ENCODE measurements around the gene INPP5A.
"Not testable (repeated sequence)": the region's sequence is repeated elsewhere in the genome, so short reads cannot be mapped to it uniquely, and the experiment has no call there.

INPP5A gene

GRCh38 chr10:132793871-132794849, 256.6 kb downstream of the INPP5A start:
- no peak for FAIRE-seq

DNA sequence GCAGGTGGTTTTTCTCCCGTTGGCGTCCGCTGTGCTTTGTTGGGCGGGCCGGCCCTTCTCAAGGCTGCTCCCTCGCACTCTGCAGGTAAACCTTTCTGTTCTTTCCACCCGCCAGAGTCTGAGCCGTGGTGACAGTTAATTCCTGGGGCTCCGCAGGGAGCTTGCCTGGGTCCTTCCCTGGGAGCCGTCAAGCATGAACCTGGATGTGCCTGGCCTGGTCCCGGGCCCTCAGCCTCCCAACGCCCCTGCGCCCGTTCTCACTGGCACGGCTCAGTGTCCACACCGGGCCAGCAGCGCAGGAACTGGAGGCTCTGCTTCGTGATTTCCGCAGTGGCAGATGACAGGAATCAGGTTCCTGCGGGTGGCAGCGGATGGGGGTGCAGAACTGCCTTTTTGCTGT, 259.3 kb downstream of the INPP5A start:
- no peak for FAIRE-seq

GRCh38 chr10:132797986-132798385, 260.4 kb downstream of the INPP5A start:
- not testable (repeated sequence) for FAIRE-seq

DNA sequence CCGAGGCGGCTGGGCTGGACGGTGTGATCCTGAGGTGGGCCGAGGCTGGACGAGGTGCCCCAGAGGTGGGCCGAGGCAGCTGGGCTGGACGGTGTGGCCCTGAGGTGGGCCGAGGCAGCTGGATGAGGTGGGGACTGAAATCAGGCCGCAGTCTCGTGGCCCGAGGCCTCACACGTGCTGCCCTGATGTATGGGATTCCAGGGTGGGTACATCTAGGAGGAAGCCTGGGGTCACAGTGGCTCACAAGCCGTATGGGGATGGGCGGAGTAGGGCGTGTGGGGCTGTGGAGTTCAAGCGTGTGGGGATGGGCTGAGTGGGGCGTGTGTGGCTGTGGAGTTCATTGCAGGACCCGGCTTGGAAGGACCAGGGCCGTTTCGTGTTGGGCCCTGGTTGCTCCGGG, 260.8 kb downstream of the INPP5A start:
- FAIRE-seq, result no peak

- FAIRE-seq, result no peak
Measured at GRCh38 chr10:132798876-132799275, 261.3 kb downstream of the INPP5A start.

- no peak for FAIRE-seq
Measured at GRCh38 chr10:132799865-132800264, 262.3 kb downstream of the INPP5A start.

DNA sequence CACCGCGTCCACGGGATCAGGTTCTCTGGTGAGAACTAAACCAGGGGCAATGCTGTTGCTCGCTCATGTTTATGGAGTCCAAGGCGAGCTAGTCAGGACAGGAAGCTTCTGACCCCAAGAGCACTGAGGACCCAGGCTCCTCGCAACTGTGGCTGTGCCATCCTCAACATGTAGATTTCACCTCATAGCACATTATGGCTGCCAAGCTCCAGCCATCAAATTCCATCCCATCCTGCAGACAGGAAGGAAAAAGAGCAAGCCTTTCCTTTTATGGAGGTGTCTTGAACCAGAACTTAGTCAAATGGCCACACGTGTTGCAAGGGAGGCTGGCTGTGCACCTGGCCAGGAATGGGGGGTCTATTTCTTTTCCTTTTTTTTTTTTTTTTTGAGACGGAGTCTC, 264.5 kb downstream of the INPP5A start:
- no peak for FAIRE-seq

GRCh38 chr10:132802694-132803320, 265.2 kb downstream of the INPP5A start:
- FAIRE-seq, result no peak

- no peak for FAIRE-seq
Measured at GRCh38 chr10:132803416-132804210, 266.0 kb downstream of the INPP5A start.

DNA sequence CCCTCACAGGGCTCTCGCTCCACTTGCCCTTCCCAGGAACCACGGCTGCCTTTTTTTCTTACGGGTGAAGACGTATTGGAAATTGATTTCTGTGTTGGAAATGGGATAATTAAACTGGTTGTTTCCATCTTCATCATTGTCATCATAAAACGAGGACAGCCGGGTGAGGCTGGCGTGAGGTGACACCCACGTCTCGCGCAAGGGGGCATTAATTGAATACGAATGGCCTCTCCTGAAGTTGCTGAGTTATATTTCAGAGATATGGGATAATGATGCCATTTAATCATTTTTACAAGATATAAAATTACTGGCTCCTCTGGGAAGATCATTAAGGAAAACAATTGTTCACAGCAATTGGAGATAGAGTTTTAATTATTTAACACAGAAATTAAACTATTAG, 266.7 kb downstream of the INPP5A start:
- FAIRE-seq, result no peak

DNA sequence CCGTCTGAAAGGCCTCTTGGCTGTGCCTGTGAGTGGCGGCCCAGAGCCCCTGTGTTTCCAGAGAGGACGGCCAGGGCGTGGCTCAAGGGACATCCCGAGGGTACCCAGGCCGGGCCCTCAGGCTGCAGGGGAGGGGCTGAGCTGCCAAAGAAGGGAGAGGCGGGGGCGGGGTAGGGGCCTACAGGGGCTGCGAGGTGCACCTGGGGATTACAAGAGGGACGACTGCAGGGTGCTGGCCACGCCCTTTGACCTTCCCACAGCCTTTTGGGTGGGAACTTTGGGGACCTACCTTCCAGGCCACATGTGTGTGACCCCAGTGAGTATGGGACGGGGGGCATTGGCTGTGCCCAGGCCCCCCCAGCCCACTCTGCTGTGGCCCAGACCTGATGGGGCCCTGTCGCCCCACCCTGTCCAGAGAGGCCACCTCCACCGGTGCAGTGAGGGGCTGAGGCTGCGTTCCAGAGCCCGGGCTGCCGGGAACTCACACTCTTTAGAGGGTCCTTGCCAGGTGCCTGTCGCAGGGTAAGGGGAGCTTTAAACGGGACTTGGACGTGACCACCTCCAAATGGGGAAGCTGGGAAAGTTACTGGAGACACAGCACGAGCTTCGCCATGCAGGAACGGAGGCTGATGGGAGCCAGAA, 267.3 kb downstream of the INPP5A start:
- FAIRE-seq, result no peak

GRCh38 chr10:132805599-132805998, 268.0 kb downstream of the INPP5A start:
- FAIRE-seq, result no peak

DNA sequence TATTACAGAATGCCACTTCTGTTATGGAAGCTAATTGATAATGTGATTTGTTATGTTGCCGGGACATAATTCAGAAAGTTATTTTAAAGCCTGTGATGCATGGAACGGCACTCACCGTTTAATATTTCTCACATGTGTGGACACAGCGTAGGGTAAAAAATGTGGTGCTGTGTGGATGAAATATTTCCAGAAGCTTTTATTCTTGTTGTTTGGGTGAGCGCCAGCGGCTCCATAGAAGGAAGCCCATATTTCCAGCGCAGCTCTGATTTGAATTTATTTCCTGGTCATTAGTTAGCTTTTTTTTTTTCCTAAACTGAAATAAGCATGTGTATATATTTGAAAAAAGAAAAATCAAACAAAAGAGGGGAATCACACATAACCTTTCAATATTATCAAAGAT, 268.5 kb downstream of the INPP5A start:
- FAIRE-seq, result no peak

DNA sequence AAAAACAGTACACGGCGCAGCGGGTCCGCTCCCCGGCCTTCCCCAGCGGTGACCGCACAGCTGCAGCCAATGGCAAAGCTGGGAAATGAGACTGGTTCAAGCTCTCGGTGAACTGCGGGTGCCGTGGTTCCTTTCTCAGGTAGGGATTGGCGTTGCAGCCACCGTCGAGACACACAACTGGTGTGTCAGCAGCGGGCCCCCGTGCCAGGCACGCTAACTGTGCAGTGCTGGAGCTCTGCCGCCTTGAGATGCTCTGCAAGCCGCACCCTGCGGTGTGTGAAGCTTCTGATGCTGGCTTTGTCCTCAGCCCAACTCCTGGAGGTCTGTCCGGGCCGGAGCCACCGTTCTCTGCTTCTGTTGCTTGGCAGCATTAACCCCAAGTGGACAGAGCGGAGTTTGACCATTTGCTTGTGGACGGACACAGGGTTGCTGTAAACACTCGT, 269.0 kb downstream of the INPP5A start:
- FAIRE-seq, result no peak

DNA sequence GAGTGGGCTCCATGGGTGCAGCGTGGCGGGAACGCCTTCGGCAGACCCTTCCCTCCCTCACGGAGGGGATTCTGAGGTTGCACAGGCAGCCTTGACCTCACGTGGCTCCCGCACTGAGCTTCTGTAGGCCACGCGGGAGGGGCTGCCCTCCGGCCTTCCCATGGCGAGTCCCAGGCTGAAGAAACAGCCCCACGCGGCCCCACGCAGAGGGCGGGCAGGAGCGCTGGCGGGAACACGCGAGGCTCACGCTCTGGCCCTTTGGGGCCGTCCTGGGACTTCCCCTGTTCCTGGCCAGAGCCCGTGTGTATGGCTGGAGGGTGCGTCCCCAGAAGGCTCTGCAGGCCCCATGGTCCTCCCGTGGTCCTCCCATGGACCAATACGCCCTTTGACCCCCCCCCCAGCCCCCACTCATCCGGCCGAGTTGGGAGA, 270.0 kb downstream of the INPP5A start:
- no peak for FAIRE-seq

DNA sequence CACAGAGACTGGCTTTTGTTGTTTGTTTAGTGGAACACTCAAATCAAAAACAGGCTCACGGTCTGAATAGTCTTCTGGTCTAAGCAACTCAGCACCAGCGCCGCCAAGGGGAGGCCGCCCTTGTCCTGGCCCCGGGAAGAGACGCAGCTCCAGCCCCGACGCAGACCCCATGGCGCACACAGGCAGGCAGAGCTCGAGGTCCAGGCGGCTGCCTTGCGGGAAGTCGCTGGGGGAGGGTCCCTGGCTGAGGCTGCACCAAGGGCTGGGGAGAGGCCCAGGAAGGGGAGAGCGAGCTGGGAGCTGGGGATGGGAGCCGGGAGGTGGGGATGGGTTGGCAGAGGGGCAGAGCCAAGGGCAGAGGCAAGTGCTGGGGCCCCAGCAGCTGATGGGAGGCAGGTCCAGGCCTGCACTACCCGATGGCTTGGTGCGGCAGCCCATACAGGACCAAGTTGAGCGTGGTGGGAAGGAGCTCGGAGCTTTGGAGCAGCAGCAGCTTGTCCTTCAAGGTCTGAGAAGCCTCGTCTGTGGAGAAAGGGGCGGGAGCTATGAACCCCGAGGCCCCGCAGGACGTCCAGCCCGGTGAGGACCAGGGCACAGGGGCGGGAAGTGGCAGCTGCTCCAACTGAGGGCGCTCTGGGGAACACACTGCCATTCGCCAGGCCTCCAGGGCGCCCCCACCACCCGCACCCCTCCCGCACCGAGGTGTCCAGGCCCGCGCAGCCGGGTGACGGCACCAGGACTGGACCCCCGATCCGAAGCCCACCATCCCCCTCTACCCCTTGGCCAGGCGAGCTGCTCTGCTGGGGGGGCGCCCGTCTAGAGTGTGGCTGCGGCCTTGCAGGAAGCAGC, 271.0 kb downstream of the INPP5A start:
- FAIRE-seq, result no peak

DNA sequence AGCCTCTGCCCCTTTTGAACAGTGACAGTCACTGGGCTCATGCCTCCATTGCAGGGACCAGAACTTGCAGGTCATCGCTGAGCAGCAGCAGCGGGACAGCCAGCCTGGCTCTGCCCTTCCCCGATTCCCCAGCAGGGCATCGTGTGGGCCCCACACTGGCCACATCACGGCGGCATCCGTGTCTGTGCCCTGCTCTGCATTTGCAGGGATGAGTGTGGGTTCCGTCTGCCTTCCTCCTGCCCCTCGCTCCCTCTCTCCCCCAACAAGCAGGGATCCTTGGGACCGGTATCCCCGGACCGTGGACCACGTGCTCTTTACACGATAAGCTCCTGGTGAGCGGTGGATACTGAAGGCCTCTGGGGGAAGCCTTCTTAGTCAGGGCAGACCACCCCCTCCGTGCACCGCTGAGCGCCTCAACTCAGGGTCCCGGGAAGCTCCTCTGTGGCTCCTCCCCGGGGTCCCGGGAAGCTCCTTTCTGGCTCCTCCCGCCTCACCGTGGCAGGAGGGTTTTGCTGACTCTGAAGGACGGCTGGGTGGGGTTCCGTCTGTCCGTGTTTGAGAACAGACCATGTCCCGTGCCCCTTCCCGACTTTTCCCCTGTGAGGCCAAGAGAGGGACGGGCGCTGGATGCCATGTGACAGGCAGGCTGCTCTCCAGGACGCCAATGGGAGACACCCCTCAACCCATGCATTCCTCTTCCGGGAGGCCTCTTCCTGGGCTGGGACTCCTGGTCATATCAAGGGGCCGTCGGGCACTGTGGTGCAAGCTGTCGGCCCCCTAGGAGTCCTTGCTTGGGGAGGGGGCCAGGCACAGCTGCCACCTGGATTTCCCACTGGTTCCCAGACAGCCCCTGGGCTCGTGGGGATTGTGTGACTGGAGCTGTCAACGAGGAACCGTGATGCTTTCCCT, 271.9 kb downstream of the INPP5A start:
- no peak for FAIRE-seq

- no peak for FAIRE-seq
Measured at GRCh38 chr10:132810141-132810806, 272.7 kb downstream of the INPP5A start.

DNA sequence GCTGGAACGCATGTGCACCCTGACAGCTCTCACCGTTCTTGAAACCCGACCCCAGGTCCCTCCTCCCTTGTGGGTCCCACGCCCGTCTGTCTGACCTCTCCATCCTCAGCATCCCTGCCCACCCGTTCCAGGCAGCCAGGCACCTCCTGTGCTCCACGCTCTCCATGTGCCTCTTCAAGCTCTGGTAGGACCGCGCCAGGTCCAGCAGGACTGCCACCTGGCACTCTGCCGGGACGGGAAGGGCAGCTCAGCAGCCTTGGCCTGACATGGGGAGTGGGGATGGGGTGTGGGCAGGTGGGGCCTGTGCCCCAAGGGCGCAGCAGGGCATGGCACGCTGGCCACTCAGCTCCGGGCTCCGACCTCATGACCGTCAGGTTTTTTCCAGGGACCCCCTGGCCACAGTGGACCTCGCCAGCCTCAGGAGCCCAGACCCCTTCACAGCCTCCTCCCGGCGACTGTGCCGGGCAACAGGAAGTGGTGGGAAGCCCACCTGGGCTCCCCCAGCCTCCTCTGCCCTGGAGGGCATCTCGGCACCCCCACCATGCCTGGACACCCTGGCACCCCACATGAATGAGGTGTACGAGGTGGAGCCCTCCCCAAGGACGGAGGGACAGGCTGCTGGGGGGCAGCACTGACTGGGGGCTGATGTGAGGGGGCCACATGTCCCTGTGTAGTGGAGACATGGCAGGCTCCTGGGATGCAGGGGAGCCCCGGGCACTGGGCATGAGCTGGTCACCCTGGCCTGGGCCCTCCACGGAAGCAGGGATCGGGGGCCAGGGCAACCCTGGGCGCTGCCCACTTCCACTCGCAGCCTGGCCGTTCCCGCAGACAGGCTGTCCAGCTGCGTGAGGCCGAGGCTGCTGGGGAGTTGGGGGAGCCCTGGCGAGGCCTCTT, 273.5 kb downstream of the INPP5A start:
- FAIRE-seq, result no peak
